ENCODE results near the gene NOTCH1.

Gene NOTCH1

GRCh38 chr9:136588663-136589464 is 43.0 kb upstream of the NOTCH1 start:
- H3K4me3 ChIP-seq (replicated peaks; ENCODE audit: low read depth, low read length) = no peak overlapping the region
- no peak for TF ChIP-seq CTCF (IDR thresholded peaks at IDR 0.05; ENCODE audit: low read length, missing control alignments)
- no peak for DNase-seq (ENCODE audit: low read depth)

GRCh38 chr9:136587944-136588662 is 42.3 kb upstream of the NOTCH1 start:
- TF ChIP-seq CTCF (IDR thresholded peaks at IDR 0.05; ENCODE audit: low read length, missing control alignments) = no peak
- no peak overlapping the region for H3K4me3 ChIP-seq (replicated peaks; ENCODE audit: low read depth, low read length)
- DNase-seq (ENCODE audit: low read depth) = peak; percentile 62

GRCh38 chr9:136587145-136587943 is 41.5 kb upstream of the NOTCH1 start:
- H3K4me3 ChIP-seq (replicated peaks; ENCODE audit: low read depth, low read length) = no peak overlapping the region
- peak; percentile 90 for DNase-seq (ENCODE audit: low read depth)
- no peak for TF ChIP-seq CTCF (IDR thresholded peaks at IDR 0.05; ENCODE audit: low read length, missing control alignments)

DNA sequence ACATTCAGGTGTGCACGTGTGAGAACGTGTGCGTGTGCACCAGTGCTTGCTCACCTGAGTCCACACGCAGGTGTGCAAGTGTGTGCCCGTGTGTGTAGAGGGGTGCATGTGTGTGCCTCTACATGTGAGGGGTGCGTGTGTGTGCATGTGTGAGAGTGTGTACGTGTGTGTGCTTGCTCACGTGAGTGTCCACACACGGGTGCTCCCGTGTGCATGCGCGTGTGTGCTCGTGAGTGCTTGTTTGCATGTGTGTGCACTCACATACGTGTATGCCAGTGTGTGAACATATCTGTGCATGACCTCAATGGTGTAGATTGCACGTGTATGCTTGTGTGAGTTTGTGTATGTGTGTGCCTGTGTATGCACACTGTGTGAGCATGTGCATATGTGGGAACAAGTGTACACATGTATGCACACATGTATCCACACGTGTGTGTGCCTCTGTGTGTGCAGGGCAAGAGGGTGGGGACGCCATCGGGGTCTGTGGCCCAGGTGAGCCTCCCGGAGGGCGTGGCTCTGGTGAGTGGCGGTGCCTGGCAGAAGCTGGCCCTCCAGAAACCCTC is 40.6 kb upstream of the NOTCH1 start:
- H3K4me3 ChIP-seq (replicated peaks; ENCODE audit: low read depth, low read length) = no peak overlapping the region
- TF ChIP-seq CTCF (IDR thresholded peaks at IDR 0.05; ENCODE audit: low read length, missing control alignments) = no peak
- no peak for DNase-seq (ENCODE audit: low read depth)

- H3K4me3 ChIP-seq (replicated peaks; ENCODE audit: low read depth, low read length) = no peak overlapping the region
- TF ChIP-seq CTCF (IDR thresholded peaks at IDR 0.05; ENCODE audit: low read length, missing control alignments) = no peak
- no peak for DNase-seq (ENCODE audit: low read depth)
Measured at GRCh38 chr9:136585531-136586120, 39.8 kb upstream of the NOTCH1 start.

GRCh38 chr9:136584934-136585333 is 39.1 kb upstream of the NOTCH1 start:
- peak; percentile 43 for DNase-seq (ENCODE audit: low read depth)
- no peak overlapping the region for H3K4me3 ChIP-seq (replicated peaks; ENCODE audit: low read depth, low read length)
- no peak for TF ChIP-seq CTCF (IDR thresholded peaks at IDR 0.05; ENCODE audit: low read length, missing control alignments)
